BLaER1 (cell line): ENCODE results near the gene EED.

ENCODE experiments used
- H3K27ac ChIP-seq: shearing (Covaris generic); formaldehyde crosslinking; 2 replicates; pipeline ENCODE4 v1.8.1; 2022
- H3K27me3 ChIP-seq: shearing (Covaris generic); formaldehyde crosslinking; 2 replicates; pipeline ENCODE4 v1.8.1; 2022
- H3K36me3 ChIP-seq: shearing (Covaris generic); formaldehyde crosslinking; 2 replicates; pipeline ENCODE4 v1.8.1; 2022
- H3K4me1 ChIP-seq: shearing (Covaris generic); formaldehyde crosslinking; 2 replicates; pipeline ENCODE4 v1.8.1; 2022
- H3K4me2 ChIP-seq: shearing (Covaris generic); formaldehyde crosslinking; 2 replicates; pipeline ENCODE4 v1.8.1; 2022
- H3K4me3 ChIP-seq: shearing (Covaris generic); formaldehyde crosslinking; 2 replicates; pipeline ENCODE4 v1.8.1; 2022
- H3K9ac ChIP-seq: shearing (Covaris generic); formaldehyde crosslinking; 2 replicates; pipeline ENCODE4 v1.8.1; 2022
- H3K9me3 ChIP-seq: shearing (Covaris generic); formaldehyde crosslinking; 2 replicates; pipeline ENCODE4 v1.8.1; 2022
- H4K20me1 ChIP-seq: shearing (Covaris generic); formaldehyde crosslinking; 2 replicates; pipeline ENCODE4 v1.8.1; 2022
- Cebpa-rat ChIP-seq: shearing (Covaris generic); IDR thresholded peaks from 2 replicates; pipeline ENCODE4 v1.8.1; 2022

EED gene

DNA sequence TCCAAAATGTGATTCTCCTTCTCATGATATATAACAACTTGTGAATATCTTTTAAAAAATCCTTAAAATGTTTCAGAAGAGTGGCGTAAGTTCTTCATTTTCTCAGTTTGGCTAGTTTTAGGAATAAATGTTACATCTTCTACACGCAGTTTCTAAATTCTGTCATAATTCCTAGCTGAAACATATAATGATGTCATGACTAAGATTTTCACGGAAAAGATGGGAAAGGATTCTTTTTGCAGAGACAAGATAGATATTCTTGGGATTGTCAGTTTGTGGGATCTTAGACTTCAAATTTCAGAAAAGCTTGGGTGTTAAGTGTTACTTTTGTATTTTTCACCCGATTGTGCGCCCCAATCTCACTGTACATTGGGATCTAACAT lies 1.7 kb downstream of the EED start:
- Histone ChIP-seq H3K36me3 (peaks cover 11% of the 10 kb centered on the region; the same call in 1 of the 2 replicates), H4K20me1 (peaks cover 51% of the 10 kb centered on the region), H3K4me1 (peaks cover 28% of the 10 kb centered on the region), H3K9me3 (no peaks in the 10 kb centered on the region), H3K9ac (peak overlapping the region; percentile 99), H3K4me2 (peak overlapping the region; percentile 83), H3K4me3 (peak overlapping the region; percentile 78), H3K27ac (no peak overlapping the region), H3K27me3 (no peaks in the 10 kb centered on the region)
- TF ChIP-seq Cebpa-rat, result no peak

DNA sequence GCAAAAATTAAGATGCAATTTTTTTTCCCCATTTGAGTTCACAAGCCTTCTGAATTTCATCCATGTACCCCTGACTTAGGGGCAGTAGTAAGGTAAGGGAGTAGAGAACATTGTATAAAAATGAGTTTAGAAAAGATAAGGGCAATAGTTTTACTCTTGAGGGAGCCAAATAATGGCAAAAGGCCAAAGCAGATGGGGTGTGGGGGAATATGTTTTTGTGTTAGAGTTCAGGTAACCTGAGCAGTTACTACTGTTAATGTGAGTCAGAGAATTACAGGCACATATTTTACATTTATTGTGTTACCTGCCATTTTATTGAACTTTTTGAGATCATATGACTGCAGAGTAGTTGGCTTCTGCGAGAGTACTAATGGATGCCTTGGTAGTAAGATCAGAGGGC lies 3.1 kb downstream of the EED start:
- Histone ChIP-seq H3K4me3 (no peak overlapping the region), H3K4me1 (peaks cover 28% of the 10 kb centered on the region), H3K9ac (no peak overlapping the region)

DNA sequence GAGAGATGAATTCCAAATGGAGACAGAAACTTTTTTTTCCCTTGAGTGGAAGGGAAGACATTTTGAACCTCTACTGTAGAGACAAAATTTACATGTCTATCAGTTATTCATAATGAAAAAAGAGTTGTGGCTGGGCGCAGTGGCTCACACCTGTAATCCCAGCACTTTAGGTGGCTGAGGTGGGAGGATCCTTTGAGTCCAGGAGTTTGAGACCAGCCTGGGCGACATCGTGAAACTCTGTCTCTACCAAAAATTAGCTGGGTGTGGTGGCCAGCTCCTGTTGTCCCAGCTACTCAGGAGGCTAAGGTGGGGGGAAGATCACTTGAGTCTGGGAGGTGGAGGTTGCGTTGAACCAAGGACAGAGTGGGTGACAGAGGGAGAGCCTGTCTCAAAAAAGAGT lies 4.1 kb downstream of the EED start:
- no peak overlapping the region for H3K9ac ChIP-seq
- peaks cover 65% of the 10 kb centered on the region for H4K20me1 ChIP-seq
- no peaks in the 10 kb centered on the region for H3K27me3 ChIP-seq
- no peak overlapping the region for H3K4me2 ChIP-seq
- H3K4me3 ChIP-seq, result no peak overlapping the region
- no peaks in the 10 kb centered on the region for H3K9me3 ChIP-seq
- peaks cover 27% of the 10 kb centered on the region for H3K4me1 ChIP-seq
- TF ChIP-seq Cebpa-rat, result no peak
- H3K27ac ChIP-seq, result no peak overlapping the region
- H3K36me3 ChIP-seq, result peaks cover 24% of the 10 kb centered on the region

More for the DNA sequence above, 3.1 kb downstream of the EED start:
- Histone ChIP-seq H4K20me1 (peaks cover 55% of the 10 kb centered on the region), H3K27ac (no peak overlapping the region), H3K4me2 (peak overlapping the region; percentile 83), H3K9me3 (no peaks in the 10 kb centered on the region), H3K36me3 (peaks cover 20% of the 10 kb centered on the region), H3K27me3 (no peaks in the 10 kb centered on the region)
- no peak for TF ChIP-seq Cebpa-rat

DNA sequence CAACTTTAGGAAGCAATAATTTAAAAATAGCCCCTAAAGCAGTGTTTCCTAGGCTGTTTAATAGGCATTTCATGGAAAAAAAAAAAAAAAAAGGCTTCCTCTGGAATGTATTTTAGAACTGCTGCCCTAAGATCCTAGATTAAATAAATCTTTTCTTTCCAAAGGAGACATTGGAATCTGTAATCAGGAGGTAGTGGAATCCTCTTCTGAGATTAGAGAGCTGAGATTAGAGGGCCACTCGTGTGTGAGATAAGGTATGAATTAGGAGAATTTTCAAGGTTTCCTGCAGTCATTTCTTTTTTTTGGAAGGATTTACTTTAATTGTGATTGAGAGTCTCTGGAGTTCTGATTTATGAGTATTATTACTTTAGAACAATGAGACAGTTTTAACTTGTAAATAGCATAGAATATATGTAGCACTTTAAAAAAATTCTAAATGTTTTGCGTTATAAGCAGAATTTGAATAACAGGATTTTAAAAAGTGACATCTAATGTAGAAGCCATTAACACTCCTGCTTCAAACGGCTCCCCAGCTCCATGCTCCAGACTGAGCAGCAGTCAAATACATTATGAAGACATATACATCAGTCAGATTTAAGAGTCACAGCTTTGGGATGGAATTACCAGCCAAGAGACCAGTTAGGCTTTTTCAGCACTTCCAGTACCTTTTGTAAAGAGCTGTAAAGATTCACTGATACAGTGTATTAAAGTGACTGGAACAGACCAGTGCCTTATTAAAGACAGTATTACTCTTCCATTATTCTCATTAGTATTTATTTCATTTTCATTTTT lies 5.0 kb downstream of the EED start:
- H3K9ac ChIP-seq, result no peak overlapping the region
- H3K36me3 ChIP-seq, result peaks cover 27% of the 10 kb centered on the region
- H3K27me3 ChIP-seq, result no peaks in the 10 kb centered on the region
- H3K4me3 ChIP-seq, result no peak overlapping the region
- no peaks in the 10 kb centered on the region for H3K9me3 ChIP-seq
- H3K4me1 ChIP-seq, result peaks cover 22% of the 10 kb centered on the region
- no peak for TF ChIP-seq Cebpa-rat
- H4K20me1 ChIP-seq, result peaks cover 68% of the 10 kb centered on the region
- H3K27ac ChIP-seq, result no peak overlapping the region
- H3K4me2 ChIP-seq, result no peak overlapping the region

DNA sequence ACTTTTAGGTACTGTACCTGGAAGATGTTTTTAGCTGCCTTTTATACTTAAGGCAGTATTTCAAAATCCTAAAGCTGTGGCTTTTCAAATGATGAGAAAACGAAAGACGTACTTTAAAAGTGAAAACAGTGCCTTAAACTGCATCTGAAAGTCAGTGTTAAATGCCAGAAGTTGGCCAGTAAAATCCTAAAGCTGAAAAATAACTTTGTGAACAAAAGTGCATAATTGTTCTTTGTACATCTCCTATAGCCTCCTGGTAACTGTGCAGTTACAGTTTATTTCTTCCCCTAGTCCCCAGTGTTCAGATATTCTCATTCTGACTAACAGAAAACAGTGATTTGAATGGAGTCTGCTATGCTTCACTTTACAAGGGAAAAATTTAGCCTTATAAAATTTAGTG lies 6.8 kb downstream of the EED start:
- peaks cover 58% of the 10 kb centered on the region for H4K20me1 ChIP-seq
- no peak overlapping the region for H3K4me3 ChIP-seq
- H3K27ac ChIP-seq, result no peak overlapping the region
- no peaks in the 10 kb centered on the region for H3K9me3 ChIP-seq
- H3K4me1 ChIP-seq, result peaks cover 18% of the 10 kb centered on the region
- H3K27me3 ChIP-seq, result no peaks in the 10 kb centered on the region
- no peak overlapping the region for H3K4me2 ChIP-seq
- peaks cover 40% of the 10 kb centered on the region for H3K36me3 ChIP-seq
- TF ChIP-seq Cebpa-rat, result no peak
- no peak overlapping the region for H3K9ac ChIP-seq

DNA sequence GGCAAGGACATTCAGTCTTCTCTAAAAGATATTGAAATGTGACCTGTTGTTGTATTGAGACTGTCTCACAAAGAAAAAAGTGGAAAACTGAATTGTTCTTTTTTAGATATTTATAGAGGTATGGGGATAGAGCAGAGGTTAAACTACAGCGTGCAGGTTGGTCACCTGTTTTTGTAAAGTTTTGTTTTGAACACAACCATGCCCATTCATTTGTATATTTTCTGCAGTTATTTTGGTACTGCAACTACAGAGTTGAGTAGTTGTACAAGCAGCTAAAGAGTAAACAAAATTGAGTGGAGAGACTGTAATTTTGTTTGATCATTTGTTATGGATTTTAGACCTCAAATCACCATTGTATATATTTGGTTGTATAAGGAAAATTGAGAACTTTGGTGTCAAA lies 11.3 kb downstream of the EED start:
- Histone ChIP-seq H3K4me2 (no peak overlapping the region), H3K9ac (no peak overlapping the region), H3K27ac (no peak overlapping the region), H3K9me3 (no peaks in the 10 kb centered on the region), H3K36me3 (peaks cover 70% of the 10 kb centered on the region), H3K4me1 (no peaks in the 10 kb centered on the region), H3K4me3 (no peak overlapping the region), H4K20me1 (peaks cover 16% of the 10 kb centered on the region; the same call in 1 of the 2 replicates), H3K27me3 (no peaks in the 10 kb centered on the region)
- TF ChIP-seq Cebpa-rat, result no peak

DNA sequence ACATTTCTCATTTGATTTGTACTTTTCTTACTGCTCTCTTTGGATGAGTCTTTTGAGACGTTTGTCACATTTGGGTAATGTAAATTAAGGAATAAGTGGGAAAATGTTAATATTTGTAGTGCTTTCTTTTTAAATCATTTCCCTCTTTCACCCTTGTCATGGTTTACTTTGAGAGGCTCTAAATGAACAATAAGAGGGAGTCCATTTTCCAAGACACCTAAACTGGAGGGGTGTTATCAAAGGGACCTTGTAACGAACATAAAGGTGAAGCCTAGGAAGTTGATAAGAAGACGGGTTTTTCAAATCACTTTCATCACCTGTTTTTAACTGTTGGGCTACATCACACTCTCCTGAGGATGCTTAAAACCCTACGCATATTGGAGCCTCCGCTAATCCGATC lies 12.1 kb downstream of the EED start:
- Histone ChIP-seq H3K9ac (no peak overlapping the region), H4K20me1 (peaks cover 16% of the 10 kb centered on the region; the same call in 1 of the 2 replicates), H3K4me1 (no peaks in the 10 kb centered on the region), H3K9me3 (no peaks in the 10 kb centered on the region), H3K4me2 (no peak overlapping the region), H3K27me3 (no peaks in the 10 kb centered on the region), H3K27ac (no peak overlapping the region), H3K4me3 (no peak overlapping the region), H3K36me3 (peaks cover 71% of the 10 kb centered on the region)
- no peak for TF ChIP-seq Cebpa-rat

DNA sequence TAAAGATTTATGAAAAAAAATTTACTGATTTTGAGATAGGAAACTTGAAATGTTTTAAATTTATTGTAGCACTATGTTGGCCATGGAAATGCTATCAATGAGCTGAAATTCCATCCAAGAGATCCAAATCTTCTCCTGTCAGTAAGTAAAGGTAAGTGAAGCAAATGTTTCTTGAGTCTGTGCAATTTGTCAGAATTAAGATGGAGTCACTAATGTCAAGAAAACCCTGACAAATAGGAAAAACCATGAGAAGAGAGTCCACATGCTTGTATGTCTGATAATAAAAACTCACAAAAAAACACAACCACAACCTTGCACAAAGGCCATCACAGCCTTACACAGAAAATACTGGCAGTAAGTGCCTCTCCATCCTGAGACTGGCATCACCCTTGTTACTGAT lies 12.9 kb downstream of the EED start:
- H3K36me3 ChIP-seq, result peaks cover 76% of the 10 kb centered on the region
- H3K27ac ChIP-seq, result no peak overlapping the region
- H3K4me2 ChIP-seq, result no peak overlapping the region
- no peaks in the 10 kb centered on the region for H3K9me3 ChIP-seq
- no peaks in the 10 kb centered on the region for H3K4me1 ChIP-seq
- H3K9ac ChIP-seq, result no peak overlapping the region
- H3K4me3 ChIP-seq, result no peak overlapping the region
- peaks cover 14% of the 10 kb centered on the region; the same call in 1 of the 2 replicates for H4K20me1 ChIP-seq
- no peaks in the 10 kb centered on the region for H3K27me3 ChIP-seq
- TF ChIP-seq Cebpa-rat, result no peak

DNA sequence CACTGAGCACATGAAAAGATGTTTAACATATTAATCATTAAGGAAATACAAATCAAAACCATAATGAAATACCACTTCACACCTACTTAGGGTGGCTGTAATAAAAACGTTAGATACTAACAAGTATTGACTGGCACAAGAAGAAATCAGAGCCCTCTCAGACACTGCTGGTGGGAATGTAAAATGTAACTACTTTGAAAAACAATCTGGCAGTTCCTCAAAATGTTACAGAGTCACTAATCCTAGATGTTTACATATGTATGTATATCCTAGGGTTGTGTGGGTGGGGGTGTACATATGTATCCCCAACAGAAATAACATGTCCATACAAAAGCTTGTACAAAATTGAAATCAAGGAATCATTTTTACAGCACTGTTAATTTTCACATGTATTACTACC lies 15.2 kb downstream of the EED start:
- H3K9me3 ChIP-seq, result no peaks in the 10 kb centered on the region
- H3K4me3 ChIP-seq, result no peak overlapping the region
- no peak overlapping the region for H3K27ac ChIP-seq
- H3K27me3 ChIP-seq, result no peaks in the 10 kb centered on the region
- H3K9ac ChIP-seq, result no peak overlapping the region
- no peaks in the 10 kb centered on the region for H4K20me1 ChIP-seq
- H3K36me3 ChIP-seq, result peaks cover 86% of the 10 kb centered on the region
- H3K4me1 ChIP-seq, result no peaks in the 10 kb centered on the region
- TF ChIP-seq Cebpa-rat, result no peak
- H3K4me2 ChIP-seq, result no peak overlapping the region

DNA sequence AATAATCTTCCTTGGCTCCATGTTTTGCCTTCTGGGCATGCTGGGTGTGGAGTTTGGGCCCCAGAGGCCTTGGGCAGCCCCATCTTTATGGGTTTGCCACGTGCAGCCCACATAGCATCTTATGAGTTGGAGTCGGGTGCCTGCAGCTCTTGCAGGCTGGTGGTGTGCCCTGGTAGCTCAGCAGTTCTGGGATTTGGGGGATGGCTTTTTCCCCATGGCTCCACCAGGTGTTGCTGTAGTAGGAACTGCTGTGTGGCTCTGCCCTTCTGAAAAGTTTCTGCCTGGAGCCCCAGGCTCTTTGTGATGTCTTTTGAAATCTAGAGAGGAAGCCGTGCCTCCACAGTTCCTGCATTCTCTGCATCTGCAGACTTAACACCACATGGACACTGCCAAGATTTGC lies 16.8 kb downstream of the EED start:
- H3K4me3 ChIP-seq, result no peak overlapping the region
- peaks cover 82% of the 10 kb centered on the region for H3K36me3 ChIP-seq
- no peaks in the 10 kb centered on the region for H3K9me3 ChIP-seq
- H3K4me1 ChIP-seq, result no peaks in the 10 kb centered on the region
- no peak overlapping the region for H3K9ac ChIP-seq
- H3K27ac ChIP-seq, result no peak overlapping the region
- H3K4me2 ChIP-seq, result no peak overlapping the region
- H3K27me3 ChIP-seq, result no peaks in the 10 kb centered on the region
- no peak for TF ChIP-seq Cebpa-rat
- no peaks in the 10 kb centered on the region for H4K20me1 ChIP-seq
